GM12875 (cell line): Measurements from ENCODE around the gene MYOM1.
"Not testable (repeated sequence)": the region's sequence is repeated elsewhere in the genome, so short reads cannot be mapped to it uniquely, and the experiment has no call there.

Experiments
- H3K4me3 ChIP-seq: one replicate; pipeline ENCODE4 v1.5.1; 2011; ENCODE audit warnings: low read depth, low read length, control low read depth
- CTCF ChIP-seq: IDR thresholded peaks from 2 replicates; pipeline ENCODE4 v1.5.1; 2011; ENCODE audit warnings: low read depth, mild to moderate bottlenecking, control low read depth, inconsistent platforms, low read length, moderate library complexity, borderline replicate concordance; ENCODE audit not compliant: insufficient read depth

Gene MYOM1

GRCh38 chr18:3212657-3213056 lies 7.1 kb downstream of the MYOM1 start:
- H3K4me3 ChIP-seq: no peak overlapping the region
- TF ChIP-seq CTCF: no peak

- H3K4me3 ChIP-seq: no peak overlapping the region
- TF ChIP-seq CTCF: no peak
Measured at GRCh38 chr18:3211236-3211992, 8.4 kb downstream of the MYOM1 start.

- H3K4me3 ChIP-seq: no peak overlapping the region
- TF ChIP-seq CTCF: no peak
Measured at GRCh38 chr18:3209859-3210569, 9.8 kb downstream of the MYOM1 start.

- TF ChIP-seq CTCF: no peak
Measured at GRCh38 chr18:3207565-3207964, 12.2 kb downstream of the MYOM1 start.

GRCh38 chr18:3205239-3205638 lies 14.5 kb downstream of the MYOM1 start:
- no peak for TF ChIP-seq CTCF
- H3K4me3 ChIP-seq: no peak overlapping the region

More at GRCh38 chr18:3207565-3207964, 12.2 kb downstream of the MYOM1 start:
- H3K4me3 ChIP-seq: no peak overlapping the region

- no peak overlapping the region for H3K4me3 ChIP-seq
- TF ChIP-seq CTCF: no peak
Measured at GRCh38 chr18:3199942-3200645, 19.7 kb downstream of the MYOM1 start.

- H3K4me3 ChIP-seq: not testable (repeated sequence)
Measured at GRCh38 chr18:3198260-3198860, 21.4 kb downstream of the MYOM1 start.
